ENCODE results near the gene GSK3B.

GRCh38 chr3:120100711-120101110 lies 6.5 kb upstream of the GSK3B start:
- no peak for TF ChIP-seq CTCF (IDR thresholded peaks at IDR 0.05; ENCODE audit: poor library complexity)
- TF ChIP-seq EZH2 (IDR thresholded peaks at IDR 0.05; ENCODE audit: borderline replicate concordance): no peak
- TF ChIP-seq EZH2phosphoT487 (IDR thresholded peaks at IDR 0.05; ENCODE audit: low read depth, severe bottlenecking, unreplicated experiment): no peak

All from hepatocyte (in vitro differentiated cells).